Parathyroid adenoma (tissue), 2 donors: ENCODE results near the gene GPSM3.

Source experiments
- H2AFZ ChIP-seq: fragments of 300-600 bp; sonication (generic); one replicate; pipeline ENCODE4 v1.7.0; 2017; ENCODE audit warnings: antibody characterized with exemption, mild to moderate bottlenecking
- H3K27ac ChIP-seq: fragments of 300-600 bp; sonication (generic); one replicate; pipeline ENCODE4 v1.7.0; 2017
- H3K27me3 ChIP-seq: fragments of 300-600 bp; sonication (generic); one replicate; pipeline ENCODE4 v1.7.0; 2017; ENCODE audit warnings: low read length; ENCODE audit not compliant: control insufficient read depth, insufficient read depth
- H3K36me3 ChIP-seq: fragments of 300-600 bp; sonication (generic); one replicate; pipeline ENCODE4 v1.7.0; 2017; ENCODE audit warnings: low read length; ENCODE audit not compliant: control insufficient read depth, insufficient read depth
- H3K4me1 ChIP-seq: fragments of 300-600 bp; sonication (generic); one replicate; pipeline ENCODE4 v1.7.0; 2017; ENCODE audit warnings: control low read depth
- H3K4me2 ChIP-seq: fragments of 300-600 bp; sonication (generic); one replicate; pipeline ENCODE4 v1.7.0; 2017; ENCODE audit warnings: low read length
- H3K4me3 ChIP-seq: fragments of 300-600 bp; sonication (generic); one replicate; pipeline ENCODE4 v1.7.0; 2017; ENCODE audit warnings: low read depth, low read length
- H3K79me2 ChIP-seq: fragments of 300-600 bp; sonication (generic); one replicate; pipeline ENCODE4 v1.7.0; 2017; ENCODE audit warnings: control low read depth
- H3K9ac ChIP-seq: fragments of 300-600 bp; sonication (generic); one replicate; pipeline ENCODE4 v1.7.0; 2017; ENCODE audit warnings: mild to moderate bottlenecking
- H3K9me3 ChIP-seq: fragments of 300-600 bp; sonication (generic); one replicate; pipeline ENCODE4 v1.7.0; 2017; ENCODE audit warnings: low read length; ENCODE audit not compliant: control insufficient read depth
- CTCF ChIP-seq: fragments of 300-600 bp; sonication (generic); IDR thresholded peaks from one replicate; pipeline ENCODE4 v1.7.0; 2017; ENCODE audit warnings: antibody characterized with exemption, mild to moderate bottlenecking
- donor health status: primary hyperparathyroidism.

The GPSM3 gene

GRCh38 chr6:32198866-32199265 lies 6.4 kb upstream of the GPSM3 start:
- Histone ChIP-seq H3K9ac (no peak overlapping the region), H2AFZ (no peak overlapping the region), H3K4me3 (no peak overlapping the region), H3K36me3 (no peaks in the 10 kb centered on the region), H3K4me2 (no peak overlapping the region), H3K79me2 (no peaks in the 10 kb centered on the region), H3K9me3 (no peaks in the 10 kb centered on the region), H3K27me3 (no peaks in the 10 kb centered on the region), H3K27ac (no peak overlapping the region), H3K4me1 (no peaks in the 10 kb centered on the region)
- no peak for TF ChIP-seq CTCF

GRCh38 chr6:32198345-32198696 lies 5.9 kb upstream of the GPSM3 start:
- Histone ChIP-seq H2AFZ (no peak overlapping the region), H3K27me3 (no peaks in the 10 kb centered on the region), H3K27ac (no peak overlapping the region), H3K4me2 (no peak overlapping the region), H3K4me3 (no peak overlapping the region), H3K79me2 (no peaks in the 10 kb centered on the region), H3K9me3 (no peaks in the 10 kb centered on the region), H3K36me3 (no peaks in the 10 kb centered on the region), H3K9ac (no peak overlapping the region), H3K4me1 (no peaks in the 10 kb centered on the region)
- TF ChIP-seq CTCF = no peak

GRCh38 chr6:32196682-32197616 lies 4.5 kb upstream of the GPSM3 start:
- Histone ChIP-seq H2AFZ (peak overlapping the region; percentile 93), H3K4me2 (peak overlapping the region; percentile 92), H3K9ac (peak overlapping the region; percentile 94), H3K4me1 (no peaks in the 10 kb centered on the region), H3K36me3 (no peaks in the 10 kb centered on the region), H3K27me3 (no peaks in the 10 kb centered on the region), H3K79me2 (no peaks in the 10 kb centered on the region), H3K9me3 (no peaks in the 10 kb centered on the region), H3K27ac (peak overlapping the region; percentile 98), H3K4me3 (peak overlapping the region; percentile 82)
- TF ChIP-seq CTCF = no peak

- TF ChIP-seq CTCF = no peak
- H3K4me1 ChIP-seq = peaks cover under 1% of the 10 kb centered on the region
These were observed 3.6 kb upstream of the GPSM3 start for GRCh38 chr6:32195902-32196681.

More at GRCh38 chr6:32195902-32196681, 3.6 kb upstream of the GPSM3 start:
- Histone ChIP-seq H3K36me3 (no peaks in the 10 kb centered on the region), H3K27ac (peak overlapping the region; percentile 98), H2AFZ (peak overlapping the region; percentile 93), H3K79me2 (peaks cover under 1% of the 10 kb centered on the region), H3K27me3 (no peaks in the 10 kb centered on the region), H3K4me2 (peak overlapping the region; percentile 92), H3K4me3 (peak overlapping the region; percentile 82), H3K9ac (peak overlapping the region; percentile 94), H3K9me3 (no peaks in the 10 kb centered on the region)
